Esophagus squamous epithelium (tissue), 5 donors: ENCODE measurements around the gene SMPD2. TPM values are rescaled to one million over a fixed set of nuclear protein-coding genes. Genes with fewer than 3 reads are reported as not detected.
A peak's percentile ranks its signal among the peaks of the same experiment; 100 is the strongest.

Experiments used
- DNase-seq: peaks from one replicate; lab custom pipeline; 2025; lab: John Stamatoyannopoulos, UW
- H3K27ac ChIP-seq, 4 donors: fragments of 200-600 bp; sonication (generic); one replicate each; pipeline ENCODE4 v1.5.1; 2016 to 2019; ENCODE audit warnings: mild to moderate bottlenecking in 1 of 4
- H3K27me3 ChIP-seq, 4 donors: fragments of 200-600 bp; sonication (generic); 1 replicate in 3 of 4; 2 replicates in 1 of 4; pipeline versions ENCODE4 v1.5.1 to v1.6.0; 2017 to 2021; ENCODE audit warnings: antibody characterized with exemption in 1 of 4
- H3K36me3 ChIP-seq, 3 donors: fragments of 200-600 bp; sonication (generic); one replicate each; pipeline ENCODE4 v1.5.1; 2016 to 2019
- H3K4me1 ChIP-seq, 3 donors: fragments of 200-600 bp; sonication (generic); one replicate each; pipeline ENCODE4 v1.5.1; 2017 to 2019
- H3K4me3 ChIP-seq, 4 donors: fragments of 200-600 bp; sonication (generic); 1 replicate in 3 of 4; 2 replicates in 1 of 4; pipeline ENCODE4 v1.5.1; 2016 to 2019; ENCODE audit warnings: mild to moderate bottlenecking in 2 of 4, moderate library complexity in 1 of 4
- H3K9me3 ChIP-seq, 3 donors: fragments of 200-600 bp; sonication (generic); one replicate each; pipeline ENCODE4 v1.5.1; 2016 to 2019
- POLR2A ChIP-seq, 4 donors: fragments of 450-650 bp; IDR thresholded peaks; one replicate each; pipeline ENCODE4 v1.6.1; 2017; ENCODE audit warnings: antibody characterized with exemption in 4 of 4, mild to moderate bottlenecking in 4 of 4, moderate library complexity in 3 of 4
- WGBS, 2 donors: methylation state at CpG; one replicate each; pipeline ENCODE4 v1.1.5; 2018; 5-methylcytosine and 5-hydroxymethylcytosine counted together
- intact Hi-C: fragments of 100-400 bp; cut with DNase I; formaldehyde crosslinking; loops from one replicate; pipeline ENCODE4 v1.15.0; 2022
- total RNA-seq, 4 donors: library from RNA; depleted of rRNA; stranded (reverse); fragments of >200 nt; gene quantifications; one replicate each; pipeline ENCODE4 v1.1.0, GENCODE V29; 2016
- TF ChIP-seq, protein P1 (sequence below), 6 experiments: fragments of 450-650 bp in 4 of 6; fragments of 200-600 bp in 2 of 6; sonication (generic) in 2 of 6; IDR thresholded peaks; one replicate each; pipeline ENCODE4 v1.5.1; 2016 to 2019; ENCODE audit warnings: antibody characterized with exemption in 6 of 6, mild to moderate bottlenecking in 4 of 6, moderate library complexity in 4 of 6
- donor health status: DM: yes; HTN: yes; CAD: no.

The SMPD2 gene
- total RNA-seq, 4 donors from 2014 or later, result 10.6 to 28.1 (median 24.0) TPM

DNA sequence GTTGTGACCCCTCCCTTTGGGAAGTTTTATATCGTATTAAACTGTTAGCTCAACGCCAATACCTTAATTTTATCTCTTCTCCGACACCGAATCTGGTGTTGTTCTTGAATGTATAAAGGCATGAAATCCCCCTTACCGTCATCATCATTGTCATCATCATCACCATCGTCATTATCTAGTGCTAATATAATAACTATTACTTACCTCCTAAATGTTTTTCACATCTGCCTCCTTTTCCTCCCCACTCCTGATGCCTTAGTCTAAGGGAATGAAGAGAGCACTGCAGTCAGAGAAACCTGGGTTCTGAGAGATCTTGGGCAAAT, 43.2 kb downstream of the SMPD2 start:
- intact Hi-C loops, result no loop called here
- Histone ChIP-seq H3K9me3 (no peaks in the 10 kb centered on the region), H3K36me3 (peaks cover 3 to 19% (median 5%) of the 10 kb centered on the region in 3 donors), H3K4me1 (peaks cover 25 to 66% (median 34%) of the 10 kb centered on the region in 3 donors), H3K27me3 (no peaks in the 10 kb centered on the region), H3K27ac (peak overlapping the region; percentile 59 to 94 (median 88)), H3K4me3 (peak overlapping the region; percentile 19 to 99 (median 75))
- no peak for DNase-seq
- TF ChIP-seq POLR2A (IDR thresholded peaks at IDR 0.05), result no peak
- TF ChIP-seq, protein P1, sequence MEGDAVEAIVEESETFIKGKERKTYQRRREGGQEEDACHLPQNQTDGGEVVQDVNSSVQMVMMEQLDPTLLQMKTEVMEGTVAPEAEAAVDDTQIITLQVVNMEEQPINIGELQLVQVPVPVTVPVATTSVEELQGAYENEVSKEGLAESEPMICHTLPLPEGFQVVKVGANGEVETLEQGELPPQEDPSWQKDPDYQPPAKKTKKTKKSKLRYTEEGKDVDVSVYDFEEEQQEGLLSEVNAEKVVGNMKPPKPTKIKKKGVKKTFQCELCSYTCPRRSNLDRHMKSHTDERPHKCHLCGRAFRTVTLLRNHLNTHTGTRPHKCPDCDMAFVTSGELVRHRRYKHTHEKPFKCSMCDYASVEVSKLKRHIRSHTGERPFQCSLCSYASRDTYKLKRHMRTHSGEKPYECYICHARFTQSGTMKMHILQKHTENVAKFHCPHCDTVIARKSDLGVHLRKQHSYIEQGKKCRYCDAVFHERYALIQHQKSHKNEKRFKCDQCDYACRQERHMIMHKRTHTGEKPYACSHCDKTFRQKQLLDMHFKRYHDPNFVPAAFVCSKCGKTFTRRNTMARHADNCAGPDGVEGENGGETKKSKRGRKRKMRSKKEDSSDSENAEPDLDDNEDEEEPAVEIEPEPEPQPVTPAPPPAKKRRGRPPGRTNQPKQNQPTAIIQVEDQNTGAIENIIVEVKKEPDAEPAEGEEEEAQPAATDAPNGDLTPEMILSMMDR (IDR thresholded peaks at IDR 0.05), result no peak
- 2 to 3% methylated on average over 6 of the region's 6 CpGs for WGBS, 2 donors

DNA sequence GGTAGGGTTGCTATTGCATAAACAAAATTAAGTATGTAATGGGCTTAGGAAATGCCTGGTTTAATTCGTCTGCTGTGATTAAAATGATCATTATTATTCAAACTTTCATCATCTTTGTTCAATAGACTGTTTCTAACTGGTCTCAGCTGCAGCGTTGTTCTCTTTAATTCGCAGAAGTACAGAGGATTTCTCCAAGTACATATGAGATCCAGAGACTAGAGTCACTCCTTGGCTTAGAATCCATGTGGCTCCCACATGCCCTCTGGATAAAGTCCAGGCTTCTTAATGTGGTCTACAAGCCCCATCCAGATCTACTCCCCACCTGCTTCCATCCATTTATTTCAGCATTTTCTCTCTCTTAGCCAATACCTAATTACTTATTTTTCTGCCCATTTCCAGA, 43.6 kb downstream of the SMPD2 start:
- no peak for DNase-seq
- Histone ChIP-seq H3K27me3 (no peaks in the 10 kb centered on the region), H3K4me1 (peaks cover 22 to 62% (median 30%) of the 10 kb centered on the region in 3 donors), H3K27ac (peak overlapping the region; percentile 59 to 94 (median 88)), H3K9me3 (no peaks in the 10 kb centered on the region), H3K36me3 (peaks cover 3 to 19% (median 5%) of the 10 kb centered on the region in 3 donors), H3K4me3 (peak overlapping the region in 1 of 4 donors; percentile 99)
- 46 to 67% methylated on average over 3 of the region's 3 CpGs for WGBS, 2 donors
- intact Hi-C loops, result no loop called here
- no peak for TF ChIP-seq POLR2A (IDR thresholded peaks at IDR 0.05)
- TF ChIP-seq, protein P1 (IDR thresholded peaks at IDR 0.05), result no peak

DNA sequence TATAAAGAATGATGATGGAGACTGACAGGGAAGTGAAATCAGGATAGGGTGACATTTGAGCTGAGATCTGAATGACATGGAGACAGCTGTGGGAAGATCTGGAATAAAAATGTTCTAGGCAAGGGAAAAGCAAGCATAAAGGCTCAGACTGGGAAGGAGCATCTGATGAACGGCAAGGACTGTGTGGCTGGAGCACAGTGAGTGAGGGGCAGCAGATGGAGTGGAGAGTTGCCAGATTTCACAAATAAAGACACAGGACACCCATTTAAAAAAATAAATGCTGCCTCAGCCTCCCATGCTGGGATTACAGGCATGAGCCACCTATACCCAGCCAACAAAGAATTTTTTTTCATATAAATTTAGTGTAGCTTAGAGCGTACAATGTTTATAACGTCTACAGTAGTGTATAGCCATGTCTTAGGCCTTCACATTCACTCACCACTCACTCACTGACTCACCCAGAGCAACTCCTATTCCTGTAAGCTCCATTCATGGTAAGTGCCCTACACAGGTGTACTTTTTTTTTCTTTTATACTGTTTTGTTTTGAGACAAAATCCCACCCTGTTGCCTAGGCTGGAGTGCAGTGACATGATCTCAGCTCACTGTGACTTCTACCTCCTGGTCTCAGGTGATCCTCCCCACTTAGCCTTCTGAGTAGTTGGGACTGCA, 44.9 kb downstream of the SMPD2 start:
- TF ChIP-seq, protein P1 (IDR thresholded peaks at IDR 0.05), result no peak
- no peak for TF ChIP-seq POLR2A (IDR thresholded peaks at IDR 0.05)
- intact Hi-C loops, result no loop called here
- Histone ChIP-seq H3K4me3 (no peak overlapping the region), H3K27me3 (no peaks in the 10 kb centered on the region), H3K27ac (peak overlapping the region in 3 of 4 donors; percentile 6 to 94 (median 58)), H3K9me3 (no peaks in the 10 kb centered on the region), H3K36me3 (peaks cover 2 to 14% (median 5%) of the 10 kb centered on the region in 3 donors), H3K4me1 (peaks cover 11 to 49% (median 19%) of the 10 kb centered on the region in 3 donors)
- no peak for DNase-seq
- WGBS, 2 donors, result 58 to 65% methylated on average over 3 of the region's 3 CpGs

DNA sequence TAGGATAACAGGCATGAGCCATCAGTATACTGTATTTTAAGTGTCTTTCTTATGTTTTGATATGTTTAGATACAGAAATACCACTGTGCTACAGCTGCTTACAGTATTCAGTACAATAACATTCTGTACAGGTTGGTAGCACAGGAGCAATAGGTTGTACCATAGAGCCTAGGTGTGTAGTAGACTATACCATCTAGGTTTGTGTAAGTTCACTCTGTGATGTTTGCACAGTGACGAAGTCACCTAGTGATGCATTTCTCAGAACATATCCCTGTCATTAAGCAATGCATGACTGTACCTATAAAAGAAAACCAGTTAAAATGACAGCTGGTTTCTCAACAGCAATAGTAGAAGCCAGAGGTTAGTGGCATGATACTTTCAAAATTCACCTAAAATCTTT, 45.5 kb downstream of the SMPD2 start:
- TF ChIP-seq, protein P1 (IDR thresholded peaks at IDR 0.05), result no peak
- no peak for TF ChIP-seq POLR2A (IDR thresholded peaks at IDR 0.05)
- peaks cover 0 to 7% (median 5%) of the 10 kb centered on the region in 3 donors for H3K36me3 ChIP-seq
- no peak for DNase-seq
- 50 to 71% methylated on average over 1 of the region's 1 CpG for WGBS, 2 donors
- no peaks in the 10 kb centered on the region for H3K9me3 ChIP-seq
- H3K4me3 ChIP-seq, result no peak overlapping the region
- H3K27me3 ChIP-seq, result no peaks in the 10 kb centered on the region
- peaks cover 4 to 42% (median 12%) of the 10 kb centered on the region in 3 donors for H3K4me1 ChIP-seq
- intact Hi-C loops, result no loop called here
- H3K27ac ChIP-seq, result peak overlapping the region in 3 of 4 donors; percentile 6 to 58 (median 42)

DNA sequence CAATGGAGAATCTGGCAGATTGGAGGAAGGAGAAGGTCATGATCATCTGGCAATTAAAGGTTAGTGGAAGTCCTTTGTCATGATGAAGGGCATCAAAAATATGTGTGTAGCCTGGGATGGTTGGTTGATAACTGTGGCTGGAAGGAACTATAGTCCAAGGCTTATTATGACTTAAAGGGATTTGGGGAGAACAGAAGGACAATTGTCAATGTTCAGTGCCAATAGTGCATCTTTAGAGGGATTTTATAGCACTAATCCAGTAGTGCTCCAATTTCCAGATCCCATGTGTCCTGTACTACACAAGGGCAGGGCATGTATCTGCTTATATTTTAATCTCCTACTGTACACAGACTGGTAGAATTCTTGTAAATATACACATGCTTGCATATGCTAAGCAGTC, 47.5 kb downstream of the SMPD2 start:
- no peaks in the 10 kb centered on the region for H3K9me3 ChIP-seq
- H3K36me3 ChIP-seq, result no peaks in the 10 kb centered on the region
- H3K27me3 ChIP-seq, result no peaks in the 10 kb centered on the region
- DNase-seq, result no peak
- TF ChIP-seq, protein P1 (IDR thresholded peaks at IDR 0.05), result no peak
- TF ChIP-seq POLR2A (IDR thresholded peaks at IDR 0.05), result no peak
- intact Hi-C loops, result no loop called here
- H3K4me3 ChIP-seq, result no peak overlapping the region
- H3K4me1 ChIP-seq, result peaks cover 0 to 25% (median 0%) of the 10 kb centered on the region in 3 donors
- no peak overlapping the region for H3K27ac ChIP-seq
